HEK293 (cell line): ENCODE measurements around the gene ZNF217.

Experiments used
- HIC1 ChIP-seq: fragments of 450-650 bp; formaldehyde crosslinking; IDR thresholded peaks from 2 replicates; pipeline ENCODE4 v1.5.1; 2016; ENCODE audit warnings: missing biosample characterization, missing genetic modification characterization
- MYNN ChIP-seq: fragments of 450-650 bp; formaldehyde crosslinking; IDR thresholded peaks from 2 replicates; pipeline ENCODE4 v1.5.1; 2016; ENCODE audit warnings: missing biosample characterization, missing genetic modification characterization, borderline replicate concordance
- ZNF24 ChIP-seq: fragments of 450-650 bp; formaldehyde crosslinking; IDR thresholded peaks from 2 replicates; pipeline ENCODE4 v1.5.1; 2016; ENCODE audit warnings: missing biosample characterization, missing genetic modification characterization
- ZNF274 ChIP-seq, 2 experiments: fragments of 200-500 bp in 1 of 2; fragments of 450-650 bp in 1 of 2; sonication (Bioruptor generic) in 1 of 2; formaldehyde crosslinking in 1 of 2; IDR thresholded peaks; 2 replicates each; pipeline versions ENCODE4 v1.5.1 to v1.6.1; 2014 to 2016; ENCODE audit warnings: borderline replicate concordance in 1 of 2, inconsistent platforms in 1 of 2, low read length in 1 of 2, missing biosample characterization in 1 of 2, missing genetic modification characterization in 1 of 2
- ZNF280D ChIP-seq: fragments of 450-650 bp; formaldehyde crosslinking; IDR thresholded peaks from 2 replicates; pipeline ENCODE4 v1.5.1; 2016; ENCODE audit warnings: missing biosample characterization, missing genetic modification characterization

- TF ChIP-seq MYNN (no peak), ZNF280D (tag by site-specific recombination) (no peak), ZNF24 (tag by site-specific recombination) (no peak), HIC1 (no peak), ZNF274 (IDR thresholded peaks at IDR 0.05; ENCODE audit: low read length) (no peak), ZNF274 (tag by site-specific recombination; IDR thresholded peaks at IDR 0.05; ENCODE audit: borderline replicate concordance) (no peak)
Observed at GRCh38 chr20:53636540-53637097, 43.0 kb upstream of the ZNF217 start.
